GM12891 (cell line): ENCODE measurements around the gene PPP2R5E.

ENCODE experiments used
- DNase-seq: peaks from one replicate; pipeline ENCODE4 v3.0.0; 2011; ENCODE audit warnings: low spot score; ENCODE audit not compliant: insufficient read length
- FAIRE-seq: peaks from 2 replicates; lab custom pipeline; 2011; peaks lifted over from hg19 to GRCh38; lab: Jason Lieb, UNC
- PAX5 ChIP-seq: IDR thresholded peaks from 2 replicates; pipeline ENCODE4 v1.6.1; 2011; ENCODE audit warnings: low read length, moderate library complexity, mild to moderate bottlenecking; ENCODE audit not compliant: insufficient read depth, severe bottlenecking
- POLR2A ChIP-seq: IDR thresholded peaks from 2 replicates; pipeline ENCODE4 v1.6.1; 2011; ENCODE audit warnings: low read depth, low read length, control low read depth
- POLR2AphosphoS5 ChIP-seq: IDR thresholded peaks from 2 replicates; pipeline ENCODE4 v1.6.1; 2011; ENCODE audit warnings: low read depth, low read length, control low read depth
- POU2F2 ChIP-seq: IDR thresholded peaks from 2 replicates; pipeline ENCODE4 v1.6.1; 2011; ENCODE audit warnings: low read depth, mild to moderate bottlenecking, control low read depth, low read length, moderate library complexity
- SPI1 ChIP-seq: IDR thresholded peaks from 2 replicates; pipeline ENCODE4 v1.6.1; 2011; ENCODE audit warnings: low read depth, low read length, control low read depth
- TAF1 ChIP-seq: IDR thresholded peaks from 2 replicates; pipeline ENCODE4 v1.6.1; 2011; ENCODE audit warnings: low read depth, low read length, control low read depth

Gene PPP2R5E

DNA sequence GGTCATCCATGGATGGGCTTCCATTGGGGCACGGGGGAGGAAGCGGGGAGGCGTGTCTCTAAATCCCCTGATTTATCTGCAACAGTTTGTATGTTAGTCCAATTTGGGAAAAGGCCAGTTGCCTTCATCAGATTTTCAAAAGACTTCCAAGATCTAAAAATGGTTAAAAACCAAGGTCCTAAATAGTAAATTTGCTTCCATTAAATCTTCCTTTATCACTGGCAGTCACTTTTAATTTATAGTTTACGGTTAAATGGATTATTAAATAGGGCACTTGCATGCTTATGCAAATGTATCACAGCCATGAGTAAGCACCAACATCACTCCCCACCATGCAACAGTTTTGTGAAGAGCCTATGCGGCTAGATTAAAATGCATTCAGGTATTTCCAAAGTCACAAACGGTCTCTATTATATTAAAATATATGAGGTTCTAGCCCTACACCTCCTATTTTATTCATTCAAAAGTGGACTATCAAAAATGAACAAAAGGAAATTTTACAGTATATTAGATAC, 116.3 kb downstream of the PPP2R5E start:
- no peak for TF ChIP-seq PAX5
- no peak for TF ChIP-seq TAF1
- no peak for TF ChIP-seq POLR2AphosphoS5
- TF ChIP-seq POLR2A, result no peak
- DNase-seq (no peak), FAIRE-seq (no peak)

DNA sequence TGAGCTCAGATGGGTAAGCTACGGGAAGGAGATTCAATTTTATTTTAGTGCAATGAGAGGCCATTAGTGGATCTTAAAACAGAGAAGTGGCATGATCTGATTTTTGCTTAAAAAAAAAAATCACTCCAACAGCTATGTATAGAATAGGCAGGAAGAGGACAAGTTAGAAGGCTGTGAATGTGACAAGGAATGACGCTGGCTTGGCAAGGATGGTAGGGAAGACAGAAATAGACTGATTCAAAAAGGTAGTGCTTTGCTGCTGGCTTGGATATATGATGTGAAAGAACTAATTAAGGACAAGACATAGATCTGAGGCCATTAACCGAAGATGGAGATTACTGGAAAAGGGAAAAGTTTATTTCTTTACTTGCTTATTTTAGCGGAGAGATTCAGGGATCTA, 119.3 kb downstream of the PPP2R5E start:
- peak; percentile 43 for FAIRE-seq

DNA sequence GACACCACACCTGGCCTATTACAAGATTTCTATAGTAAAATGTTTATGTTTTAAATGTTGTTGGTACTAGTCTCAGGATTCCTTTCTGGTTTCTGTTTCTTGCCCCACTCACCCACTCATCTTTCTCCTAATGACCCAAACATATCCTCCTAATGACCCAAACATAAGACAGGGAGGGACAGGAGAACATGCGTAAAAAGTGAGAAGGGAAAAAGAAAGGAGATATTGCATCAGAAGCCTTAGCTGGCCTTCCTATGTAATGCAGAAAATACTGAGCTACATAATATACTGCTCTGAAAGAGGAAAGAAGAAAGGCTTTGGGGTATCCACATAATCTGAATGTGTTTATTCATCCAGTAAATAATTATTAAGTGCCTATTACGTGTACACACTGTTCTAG, 119.8 kb downstream of the PPP2R5E start:
- FAIRE-seq (no peak), DNase-seq (no peak)
- TF ChIP-seq SPI1 (no peak), POU2F2 (no peak), POLR2A (no peak), PAX5 (no peak), TAF1 (no peak), POLR2AphosphoS5 (no peak)

More for the DNA sequence above, 119.3 kb downstream of the PPP2R5E start:
- no peak for TF ChIP-seq POU2F2
- TF ChIP-seq POLR2A, result no peak
- no peak for TF ChIP-seq TAF1
- no peak for TF ChIP-seq SPI1
- no peak for TF ChIP-seq POLR2AphosphoS5
- TF ChIP-seq PAX5, result no peak
- DNase-seq, result no peak

DNA sequence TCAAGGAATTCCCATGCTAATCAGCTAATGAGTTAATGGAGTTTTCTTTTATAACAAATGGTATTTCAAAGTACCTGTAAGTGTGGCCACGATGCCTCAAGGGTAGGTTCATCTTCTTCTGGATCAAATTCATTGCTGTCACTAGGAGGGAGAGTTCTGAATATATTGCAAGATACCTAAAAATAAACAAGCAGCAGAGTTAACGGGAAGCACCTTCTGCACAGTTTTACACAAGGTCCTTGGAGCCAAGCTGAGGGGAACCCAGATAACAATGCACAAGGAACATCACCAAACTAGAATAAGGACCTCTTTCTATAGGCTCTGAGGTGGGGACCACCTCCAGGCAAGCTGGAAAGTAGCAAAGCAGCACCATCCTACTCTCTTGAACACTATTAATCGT, 121.3 kb downstream of the PPP2R5E start:
- DNase-seq (no peak), FAIRE-seq (no peak)
- TF ChIP-seq POLR2A (no peak), POLR2AphosphoS5 (no peak), POU2F2 (no peak)

DNA sequence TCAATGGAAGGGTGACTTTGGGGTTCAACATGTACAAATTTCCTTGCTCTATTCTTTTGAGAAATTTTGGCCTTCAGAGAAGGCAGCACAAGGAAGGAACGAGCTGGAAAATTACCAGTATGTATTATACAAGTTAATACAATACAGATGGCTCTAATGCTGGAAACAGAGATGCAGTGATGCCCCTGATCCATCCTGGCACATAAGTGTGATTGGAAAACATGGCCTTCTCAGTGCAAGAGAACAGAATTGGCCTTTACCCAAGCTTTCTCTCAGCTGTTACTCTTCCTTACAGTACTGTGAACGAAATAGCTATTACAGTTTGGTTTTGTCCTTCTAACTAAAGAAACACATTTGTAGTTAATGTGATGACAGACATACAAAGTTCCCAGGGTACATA, 122.0 kb downstream of the PPP2R5E start:
- DNase-seq, result no peak
- FAIRE-seq, result no peak
- no peak for TF ChIP-seq POLR2AphosphoS5
- TF ChIP-seq POLR2A, result no peak
- TF ChIP-seq POU2F2, result no peak
- no peak for TF ChIP-seq SPI1
- TF ChIP-seq TAF1, result no peak
- TF ChIP-seq PAX5, result no peak

DNA sequence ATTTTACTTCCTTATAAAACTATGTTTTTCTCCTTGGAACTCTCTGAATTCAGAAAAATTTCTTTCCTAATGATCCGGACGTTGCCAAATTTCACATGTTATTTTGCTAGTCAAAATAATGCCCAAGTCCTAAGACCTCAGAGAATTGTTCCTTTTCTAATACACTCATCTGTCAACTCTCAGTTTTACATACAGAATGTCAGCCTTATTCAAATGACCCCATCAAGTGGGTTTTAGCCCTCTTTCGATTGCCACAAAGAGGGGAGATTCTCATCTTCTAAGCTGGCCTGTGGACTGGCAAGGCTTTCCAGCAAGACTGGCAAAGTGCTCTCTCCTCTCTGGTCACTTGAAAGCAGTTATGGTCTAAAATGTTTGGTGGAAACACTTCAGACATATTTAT, 125.2 kb downstream of the PPP2R5E start:
- DNase-seq, result no peak
- no peak for FAIRE-seq
- TF ChIP-seq TAF1, result no peak
- TF ChIP-seq POU2F2, result no peak
- no peak for TF ChIP-seq PAX5
- no peak for TF ChIP-seq SPI1
- TF ChIP-seq POLR2A, result no peak
- no peak for TF ChIP-seq POLR2AphosphoS5

DNA sequence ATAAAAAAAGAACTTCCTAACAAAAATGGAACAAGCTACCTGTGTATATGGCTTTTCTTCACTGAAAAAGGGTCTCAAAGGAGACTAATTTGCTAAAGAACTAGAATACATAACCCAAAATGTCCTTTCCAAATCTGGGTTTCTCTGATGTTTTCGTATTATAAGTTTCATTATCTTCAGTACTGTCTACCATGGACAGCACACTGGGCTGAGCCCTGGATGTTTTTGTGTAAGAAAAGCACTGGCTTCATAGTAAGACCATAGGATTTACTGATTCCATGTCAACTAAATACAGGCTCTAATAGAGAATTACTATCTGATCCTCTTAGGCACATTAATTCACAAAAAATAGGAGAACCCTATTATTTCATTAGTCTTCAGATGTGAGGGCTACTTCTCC, 130.2 kb downstream of the PPP2R5E start:
- TF ChIP-seq POLR2AphosphoS5, result no peak
- TF ChIP-seq POU2F2, result no peak
- TF ChIP-seq TAF1, result no peak
- no peak for TF ChIP-seq POLR2A
- no peak for TF ChIP-seq PAX5
- TF ChIP-seq SPI1, result no peak
- DNase-seq (no peak), FAIRE-seq (no peak)

DNA sequence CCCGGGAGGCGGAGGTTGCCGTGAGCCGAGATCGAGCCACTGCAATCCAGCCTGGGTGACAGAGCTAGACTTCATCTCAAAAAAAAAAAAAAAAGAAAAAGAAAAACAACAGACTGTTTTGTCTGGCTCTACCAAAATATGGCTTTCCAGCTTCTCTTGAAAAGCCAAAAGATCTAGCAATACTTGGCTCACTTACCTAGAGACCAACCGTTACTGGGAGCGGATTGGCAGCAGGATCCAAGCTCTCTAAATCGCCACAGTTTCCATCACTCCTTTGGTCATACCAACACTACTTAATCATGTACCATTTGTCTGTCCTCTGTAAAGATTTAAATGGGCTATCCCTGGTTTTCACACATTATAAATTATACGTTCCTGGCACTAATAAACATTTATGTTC, 136.8 kb downstream of the PPP2R5E start:
- FAIRE-seq, result no peak
- DNase-seq, result no peak
- TF ChIP-seq SPI1 (no peak), POLR2AphosphoS5 (no peak), POU2F2 (no peak), POLR2A (no peak), TAF1 (no peak), PAX5 (no peak)

DNA sequence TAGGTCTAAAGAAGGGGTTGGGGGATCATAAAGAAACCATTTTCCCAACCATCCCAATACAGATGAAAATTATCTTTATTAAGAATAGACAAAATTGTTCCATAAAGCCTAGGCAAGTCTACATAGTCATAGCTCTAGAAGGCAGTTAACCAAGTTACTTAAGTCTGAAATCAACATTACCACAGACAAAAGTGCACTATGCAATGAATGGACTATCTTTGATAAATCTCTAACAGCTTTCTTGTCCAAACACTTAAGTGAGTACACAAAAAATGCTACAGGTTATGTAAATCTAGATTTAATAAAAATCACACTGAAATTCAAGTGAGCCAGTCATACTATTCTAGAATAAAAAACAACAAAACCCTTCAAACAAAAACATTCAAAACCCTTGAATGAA, 137.5 kb downstream of the PPP2R5E start:
- DNase-seq (no peak), FAIRE-seq (no peak)
- no peak for TF ChIP-seq PAX5

DNA sequence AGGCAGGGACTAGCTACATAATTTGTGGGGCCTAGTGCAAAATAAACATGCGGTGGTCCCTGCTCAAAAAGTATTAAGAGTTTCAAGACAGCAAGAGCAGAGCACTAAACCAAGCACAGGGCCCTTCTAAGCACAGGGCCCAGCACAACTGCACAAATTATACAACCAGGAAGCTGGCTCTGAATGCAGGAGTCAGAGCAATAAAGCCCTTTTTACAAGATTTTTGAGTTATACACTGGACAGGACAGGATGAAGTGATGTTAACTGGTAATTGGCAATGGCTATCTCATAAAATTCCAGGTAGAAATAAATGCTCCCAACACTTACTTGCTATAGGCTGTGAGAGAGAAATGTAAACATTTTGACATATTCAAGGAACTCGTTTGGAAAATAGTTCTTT, 138.3 kb downstream of the PPP2R5E start:
- DNase-seq (no peak), FAIRE-seq (no peak)
- TF ChIP-seq SPI1 (no peak), POLR2AphosphoS5 (no peak), TAF1 (no peak), POLR2A (no peak), POU2F2 (no peak), PAX5 (no peak)

DNA sequence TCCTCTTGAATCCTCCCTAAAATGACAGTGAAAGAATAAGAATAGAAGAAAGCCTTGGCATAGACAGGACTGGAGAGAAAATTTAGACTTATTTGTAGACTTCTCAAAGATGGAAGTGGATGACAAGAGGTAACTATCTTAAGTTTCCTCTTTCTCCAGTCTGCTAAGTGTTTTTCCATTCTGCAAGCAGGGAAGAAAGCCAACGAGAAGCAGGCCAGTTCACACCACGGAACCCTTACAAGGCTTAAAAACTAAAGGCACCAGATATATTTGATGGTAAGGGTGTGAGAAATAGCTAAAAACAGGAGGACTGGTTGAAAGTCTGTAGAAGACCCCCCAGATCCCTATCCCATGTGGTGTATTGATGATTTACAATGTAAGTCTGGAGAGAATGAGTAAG, 141.5 kb downstream of the PPP2R5E start:
- TF ChIP-seq POLR2A, result no peak
- FAIRE-seq, result no peak
- no peak for DNase-seq
